Gastrocnemius medialis (tissue), 4 donors: ENCODE results near the gene TEP1. TPM values are rescaled to one million over a fixed set of nuclear protein-coding genes. Genes with fewer than 3 reads are reported as not detected.
A peak's percentile ranks its signal among the peaks of the same experiment; 100 is the strongest.

Experiments
- ATAC-seq, 2 donors: fragments of 150-250 bp; one replicate each; pipeline ENCODE4 v1.9.1; 2016
- DNase-seq, 2 donors: peaks; one replicate each; pipeline ENCODE4 v3.0.0-alpha.2; 2019
- H3K27ac ChIP-seq, 4 donors: fragments of 200-600 bp; sonication (generic); 1 replicate in 1 of 4; 2 replicates in 3 of 4; pipeline ENCODE4 v1.5.1; 2016 to 2018; ENCODE audit warnings: mild to moderate bottlenecking in 2 of 4, moderate library complexity in 1 of 4
- H3K27me3 ChIP-seq, 3 donors: fragments of 200-600 bp; sonication (generic) in 2 of 3; 1 replicate in 1 of 3; 2 replicates in 2 of 3; pipeline versions ENCODE4 v1.5.1 to v1.6.0; 2016 to 2019; ENCODE audit warnings: mild to moderate bottlenecking in 1 of 3, moderate library complexity in 1 of 3
- H3K36me3 ChIP-seq, 2 donors: fragments of 200-600 bp; sonication (generic) in 1 of 2; one replicate each; pipeline ENCODE4 v1.5.1; 2017 to 2018
- H3K4me1 ChIP-seq, 2 donors: fragments of 200-600 bp; sonication (generic) in 1 of 2; one replicate each; pipeline ENCODE4 v1.5.1; 2016 to 2017; ENCODE audit warnings: mild to moderate bottlenecking in 2 of 2
- H3K4me3 ChIP-seq, 4 donors: fragments of 200-600 bp; sonication (generic) in 3 of 4; 1 replicate in 1 of 4; 2 replicates in 3 of 4; pipeline ENCODE4 v1.5.1; 2016 to 2019; ENCODE audit warnings: mild to moderate bottlenecking in 2 of 4
- H3K9me3 ChIP-seq, 3 donors: fragments of 200-600 bp; sonication (generic) in 2 of 3; 1 replicate in 1 of 3; 2 replicates in 2 of 3; pipeline ENCODE4 v1.5.1; 2016 to 2019
- CTCF ChIP-seq, 5 experiments: fragments of 450-650 bp in 3 of 5; fragments of 200-600 bp in 2 of 5; sonication (generic) in 2 of 5; IDR thresholded peaks in 4 of 5; conservative IDR thresholded peaks in 1 of 5; 1 replicate in 4 of 5; 2 replicates in 1 of 5; pipeline ENCODE4 v1.5.1; 2016 to 2019; ENCODE audit warnings: antibody characterized with exemption in 5 of 5, mild to moderate bottlenecking in 3 of 5, moderate library complexity in 3 of 5
- POLR2A ChIP-seq, 2 donors: fragments of 450-650 bp; IDR thresholded peaks; one replicate each; pipeline ENCODE4 v1.6.1; 2017; ENCODE audit warnings: antibody characterized with exemption in 2 of 2, mild to moderate bottlenecking in 2 of 2, moderate library complexity in 2 of 2
- in situ Hi-C, 4 donors: fragments of 200-750 bp; cut with MboI; loops; one replicate each; pipeline versions ENCODE4 v1.15.0 to v1.8.0; 2017; ENCODE audit warnings: low sequenced_read_pairs in 4 of 4
- intact Hi-C: fragments of 100-400 bp; cut with DNase I; formaldehyde crosslinking; loops from one replicate; pipeline ENCODE4 v1.15.1; 2023; ENCODE audit warnings: low total_unique reads
- total RNA-seq, 4 donors: library from RNA; depleted of rRNA; stranded (reverse); fragments of >200 nt; gene quantifications; one replicate each; pipeline versions ENCODE4 v1.1.0 to v1.2.3, GENCODE V29; 2016

The TEP1 gene
- total RNA-seq, 4 donors from 2014 or later, result 7.2 to 25.7 (median 12.0) TPM

- ATAC-seq, result no peak
- H3K4me1 ChIP-seq, result peaks cover 0 to 8% of the 10 kb centered on the region in 2 donors
- H3K36me3 ChIP-seq, result no peaks in the 10 kb centered on the region
- no peak for TF ChIP-seq POLR2A (IDR thresholded peaks at IDR 0.05)
- TF ChIP-seq CTCF (IDR thresholded peaks at IDR 0.05 in 4 of 5, conservative IDR thresholded peaks at IDR 0.05 in 1 of 5), result no peak
- intact Hi-C loops (no loop called here), in situ Hi-C loops (loop anchor here in 2 of 4 donors (25.0 kb wide), 1 partner anchor 191 kb away; no protein-coding TSS in a partner anchor)
- no peak for DNase-seq
- H3K27ac ChIP-seq, result no peak overlapping the region
- H3K27me3 ChIP-seq, result no peaks in the 10 kb centered on the region
- H3K9me3 ChIP-seq, result no peaks in the 10 kb centered on the region
- no peak overlapping the region for H3K4me3 ChIP-seq
Measured at GRCh38 chr14:20421267-20421666, 8.0 kb upstream of the TEP1 start.

- TF ChIP-seq CTCF (IDR thresholded peaks at IDR 0.05 in 4 of 5, conservative IDR thresholded peaks at IDR 0.05 in 1 of 5) (no peak), POLR2A (IDR thresholded peaks at IDR 0.05) (no peak)
- no peak overlapping the region for H3K4me3 ChIP-seq
- H3K36me3 ChIP-seq, result no peaks in the 10 kb centered on the region
- no peaks in the 10 kb centered on the region for H3K9me3 ChIP-seq
- H3K4me1 ChIP-seq, result peaks cover 0 to 8% of the 10 kb centered on the region in 2 donors
- H3K27me3 ChIP-seq, result no peaks in the 10 kb centered on the region
- in situ Hi-C loops (loop anchor here in 3 of 4 donors (10.0 to 25.0 kb wide), 2 partner anchors 45 to 193 kb away; partner anchors contain the start of genes PIP4P1 (in 1 of the 3) and PNP (in 1 of the 3)), intact Hi-C loops (no loop called here)
- ATAC-seq, result no peak
- peak overlapping the region in 3 of 4 donors; percentile 23 to 54 (median 48) for H3K27ac ChIP-seq
- DNase-seq, result no peak
Measured at GRCh38 chr14:20419419-20419818, 6.1 kb upstream of the TEP1 start.

- no peak for ATAC-seq
- TF ChIP-seq CTCF (IDR thresholded peaks at IDR 0.05 in 4 of 5, conservative IDR thresholded peaks at IDR 0.05 in 1 of 5) (no peak), POLR2A (IDR thresholded peaks at IDR 0.05) (no peak)
- Histone ChIP-seq H3K27ac (peak overlapping the region in 2 of 4 donors; percentile 33 to 46), H3K4me1 (peaks cover 6 to 12% of the 10 kb centered on the region in 2 donors), H3K27me3 (no peaks in the 10 kb centered on the region), H3K36me3 (no peaks in the 10 kb centered on the region), H3K9me3 (no peaks in the 10 kb centered on the region), H3K4me3 (no peak overlapping the region)
- intact Hi-C loops (no loop called here), in situ Hi-C loops (loop anchor here in 3 of 4 donors (10.0 to 25.0 kb wide), 2 partner anchors 46 to 194 kb away; partner anchors contain the start of genes PIP4P1 (in 1 of the 3) and PNP (in 1 of the 3))
- DNase-seq, result no peak
Measured at GRCh38 chr14:20418501-20418909, 5.2 kb upstream of the TEP1 start.

DNA sequence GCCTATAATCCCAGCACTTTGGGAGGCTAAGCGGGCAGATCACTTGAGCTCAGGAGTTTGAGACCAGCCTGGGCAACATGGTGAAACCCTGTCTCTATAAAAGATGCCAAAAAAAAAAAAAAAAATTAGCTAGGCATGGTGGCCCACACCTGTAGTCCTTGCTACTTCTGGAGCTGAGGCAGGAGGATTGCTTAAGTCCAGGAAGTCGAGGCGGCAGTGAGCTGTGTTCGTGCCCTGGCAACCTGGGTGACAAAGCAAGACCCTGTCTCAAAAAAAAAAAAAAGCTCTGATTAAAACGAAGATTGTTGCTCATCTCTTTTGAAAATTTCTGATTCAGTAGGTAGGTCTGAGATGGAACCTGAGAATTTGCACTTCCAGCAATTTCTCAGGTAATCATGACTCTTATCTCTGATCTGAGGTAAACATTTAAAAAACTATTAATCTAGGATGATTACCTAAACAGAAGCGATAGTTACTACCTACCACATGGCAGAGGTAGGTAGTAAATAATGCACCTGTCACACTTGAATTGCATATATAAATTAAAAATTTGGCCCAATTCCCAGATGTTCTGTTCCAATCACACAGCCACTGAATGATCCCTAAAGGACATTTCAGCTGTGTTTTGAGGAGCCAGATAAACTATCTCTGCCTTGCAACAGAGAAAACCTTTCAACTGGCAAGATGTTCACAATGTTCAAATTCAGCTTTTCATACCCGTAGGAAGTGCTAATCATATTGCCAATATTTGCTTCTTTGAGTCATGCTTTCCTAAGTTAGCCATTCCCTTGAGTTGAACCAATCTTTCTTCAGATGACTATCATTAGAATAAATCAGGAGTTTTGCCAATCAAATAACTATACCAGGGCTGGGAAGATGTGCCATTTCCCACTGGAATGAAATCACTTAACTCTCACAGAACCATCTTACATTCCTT, 4.2 kb upstream of the TEP1 start:
- no peak for TF ChIP-seq CTCF (IDR thresholded peaks at IDR 0.05 in 4 of 5, conservative IDR thresholded peaks at IDR 0.05 in 1 of 5)
- no peak for TF ChIP-seq POLR2A (IDR thresholded peaks at IDR 0.05)
- ATAC-seq, result no peak
- Histone ChIP-seq H3K27me3 (no peaks in the 10 kb centered on the region), H3K36me3 (no peaks in the 10 kb centered on the region), H3K9me3 (no peaks in the 10 kb centered on the region), H3K4me1 (peaks cover 6 to 15% of the 10 kb centered on the region in 2 donors), H3K27ac (peak overlapping the region in 1 of 4 donors; percentile 68), H3K4me3 (no peak overlapping the region)
- in situ Hi-C loops, result loop anchor here in 3 of 4 donors (10.0 to 25.0 kb wide), 2 partner anchors 47 to 195 kb away; partner anchors contain the start of genes PIP4P1 (in 1 of the 3) and PNP (in 1 of the 3)
- no peak for DNase-seq
- intact Hi-C loops, result no loop called here
